Measurements from ENCODE around the gene DPF1.

GRCh38 chr19:38251564-38252051 lies 27.6 kb upstream of the DPF1 start:
- TF ChIP-seq EZH2 (IDR thresholded peaks at IDR 0.05; ENCODE audit: low read length): no peak
- no peak for TF ChIP-seq CTCF (optimal IDR thresholded peaks at IDR 0.05 in 1 of 3, IDR thresholded peaks at IDR 0.05 in 1 of 3, conservative IDR thresholded peaks at IDR 0.05 in 1 of 3; ENCODE audit: extremely low read depth in 1 of 3, insufficient read depth in 2 of 3, low read length in 3 of 3)
